HepG2 (cell line): Measurements from ENCODE around the gene GGNBP2. TPM values are rescaled to one million over a fixed set of nuclear protein-coding genes. Genes with fewer than 3 reads are reported as not detected.

ENCODE experiments used
- ATAD3A ChIP-seq: sonication (generic); formaldehyde crosslinking; IDR thresholded peaks from 2 replicates; pipeline ENCODE4 v1.4.0; 2020; ENCODE audit warnings: missing genetic modification reagents
- HNRNPH1 ChIP-seq: fragments of 200-400 bp; formaldehyde crosslinking; optimal IDR thresholded peaks from 2 replicates; pipeline ENCODE3; 2017; ENCODE audit warnings: mild to moderate bottlenecking, low read depth, low read length
- KAT2B ChIP-seq: fragments of 150-350 bp; IDR thresholded peaks from 2 replicates; pipeline ENCODE4 v1.6.1; 2014; ENCODE audit warnings: low read depth, low read length, borderline replicate concordance
- LCORL ChIP-seq, 2 experiments: fragments of 450-650 bp in 1 of 2; sonication (generic) in 1 of 2; formaldehyde crosslinking in 1 of 2; IDR thresholded peaks; 2 replicates each; pipeline versions ENCODE4 v1.5.0 to v1.6.1; 2017 to 2020; ENCODE audit warnings: antibody characterized with exemption in 1 of 2, missing genetic modification reagents in 1 of 2
- POLR2AphosphoS5 ChIP-seq: IDR thresholded peaks from 2 replicates; pipeline ENCODE4 v1.6.1; 2012; ENCODE audit warnings: low read depth, low read length
- RARG ChIP-seq: sonication (generic); formaldehyde crosslinking; IDR thresholded peaks from 2 replicates; pipeline ENCODE4 v1.4.0; 2020; ENCODE audit warnings: low read depth, mild to moderate bottlenecking, missing genetic modification reagents
- RNF2 ChIP-seq: fragments of 450-650 bp; conservative IDR thresholded peaks from 2 replicates; pipeline ENCODE4 v1.6.1; 2016; ENCODE audit warnings: low read depth
- SAFB2 ChIP-seq: sonication (generic); formaldehyde crosslinking; IDR thresholded peaks from 2 replicates; pipeline ENCODE4 v1.5.1; 2020; ENCODE audit warnings: missing genetic modification reagents, low read depth, mild to moderate bottlenecking, borderline replicate concordance
- YEATS4 ChIP-seq: sonication (generic); formaldehyde crosslinking; IDR thresholded peaks from 2 replicates; pipeline ENCODE4 v1.4.0; 2020; ENCODE audit warnings: missing genetic modification reagents, borderline replicate concordance
- ZNF343 ChIP-seq: sonication (generic); formaldehyde crosslinking; IDR thresholded peaks from 2 replicates; pipeline ENCODE4 v1.4.0; 2020; ENCODE audit warnings: mild to moderate bottlenecking, missing genetic modification reagents
- ZNF350 ChIP-seq: sonication (generic); formaldehyde crosslinking; IDR thresholded peaks from 2 replicates; pipeline ENCODE4 v1.4.0; 2020; ENCODE audit warnings: mild to moderate bottlenecking, low read depth, missing genetic modification reagents, borderline replicate concordance
- polyA plus RNA-seq, 8 experiments: library from polyadenylated mRNA; depleted of rRNA in 3 of 8; stranded (reverse) in 7 of 8; unstranded in 1 of 8; fragments of >200 nt; fragmentation: Illumina TruSeq in 4 of 8; extraction: Trizol in 4 of 8; gene quantifications; 2 replicates each; pipeline versions ENCODE4 v1.2.1 to v1.2.3, GENCODE V29; 2011 to 2016; ENCODE audit warnings: low read depth in 4 of 8, missing spikeins in 1 of 8, mixed read lengths in 1 of 8; ENCODE audit not compliant: insufficient read depth in 1 of 8
- total RNA-seq, 5 experiments: library from RNA; depleted of rRNA; stranded (reverse); fragments of >200 nt; fragmentation: Illumina TruSeq; extraction: Trizol; gene quantifications; 2 replicates each; pipeline ENCODE4 v1.2.3, GENCODE V29; 2016; ENCODE audit warnings: low read depth in 1 of 5
- TF ChIP-seq, protein P1 (sequence below): sonication (generic); formaldehyde crosslinking; IDR thresholded peaks from 2 replicates; pipeline ENCODE4 v1.8.0; 2022; ENCODE audit warnings: mild to moderate bottlenecking, missing genetic modification reagents; ENCODE audit not compliant: insufficient replicate concordance
- TF ChIP-seq, protein P2 (sequence below): sonication (generic); formaldehyde crosslinking; IDR thresholded peaks from 2 replicates; pipeline ENCODE4 v1.5.1; 2020; ENCODE audit warnings: missing genetic modification reagents, mild to moderate bottlenecking, borderline replicate concordance
- TF ChIP-seq, protein P3 (sequence below): sonication (generic); formaldehyde crosslinking; IDR thresholded peaks from 2 replicates; pipeline ENCODE4 v1.5.1; 2020; ENCODE audit warnings: missing genetic modification reagents, mild to moderate bottlenecking, borderline replicate concordance
- TF ChIP-seq, protein P4 (sequence below): sonication (generic); formaldehyde crosslinking; IDR thresholded peaks from 2 replicates; pipeline ENCODE4 v1.4.0; 2020; ENCODE audit warnings: low read depth, missing genetic modification reagents

GGNBP2 gene
- total and polyA plus RNA-seq, 2 of the 13 experiments (the other 11 are each of a cell fraction or from before 2014, with no cell fraction given), result 53.3 to 84.2 TPM

DNA sequence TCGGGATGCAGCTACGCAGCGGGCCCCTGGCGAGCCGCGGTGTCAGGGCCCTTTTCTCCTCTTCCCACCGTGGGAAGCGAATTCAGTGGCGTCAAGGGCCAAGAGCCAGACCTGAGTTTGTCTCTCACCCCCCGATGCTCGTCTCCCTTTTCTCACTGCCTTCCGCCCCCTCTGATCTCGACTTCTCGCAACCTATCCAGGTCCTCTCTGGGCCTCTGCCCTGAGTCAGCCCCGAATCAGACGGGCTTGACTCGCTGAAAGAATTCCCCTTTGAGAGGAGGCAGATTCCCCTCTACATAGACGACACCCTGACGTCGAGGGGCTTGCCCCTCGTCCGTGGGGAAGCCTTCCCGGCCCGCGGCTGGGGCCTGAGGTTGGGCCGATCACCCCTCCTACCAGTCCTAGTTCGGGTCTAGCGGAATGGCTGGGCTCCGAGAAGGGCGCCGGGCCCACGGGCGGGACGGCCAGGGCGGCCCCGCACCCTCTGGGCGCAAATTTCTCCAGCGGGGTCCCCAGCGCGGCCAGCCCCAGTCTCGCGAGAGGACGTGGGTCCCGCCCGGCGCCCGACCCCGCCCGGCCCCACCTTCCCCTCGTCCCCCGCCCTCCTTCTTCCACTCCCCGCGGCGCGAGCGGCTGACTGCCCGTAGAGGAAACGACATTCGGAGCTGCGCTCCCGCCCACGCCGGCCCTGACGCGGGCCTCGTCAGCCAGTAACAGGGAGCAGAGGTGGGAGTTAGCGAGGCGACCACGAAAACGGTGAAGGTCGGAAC lies at the start of gene GGNBP2 (continued):
- TF ChIP-seq, protein P1, sequence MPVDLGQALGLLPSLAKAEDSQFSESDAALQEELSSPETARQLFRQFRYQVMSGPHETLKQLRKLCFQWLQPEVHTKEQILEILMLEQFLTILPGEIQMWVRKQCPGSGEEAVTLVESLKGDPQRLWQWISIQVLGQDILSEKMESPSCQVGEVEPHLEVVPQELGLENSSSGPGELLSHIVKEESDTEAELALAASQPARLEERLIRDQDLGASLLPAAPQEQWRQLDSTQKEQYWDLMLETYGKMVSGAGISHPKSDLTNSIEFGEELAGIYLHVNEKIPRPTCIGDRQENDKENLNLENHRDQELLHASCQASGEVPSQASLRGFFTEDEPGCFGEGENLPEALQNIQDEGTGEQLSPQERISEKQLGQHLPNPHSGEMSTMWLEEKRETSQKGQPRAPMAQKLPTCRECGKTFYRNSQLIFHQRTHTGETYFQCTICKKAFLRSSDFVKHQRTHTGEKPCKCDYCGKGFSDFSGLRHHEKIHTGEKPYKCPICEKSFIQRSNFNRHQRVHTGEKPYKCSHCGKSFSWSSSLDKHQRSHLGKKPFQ (CRISPR knock-in tag), result no peak
- TF ChIP-seq ZNF343 (CRISPR knock-in tag) (no peak; the same call in 1 of the 2 replicates), HNRNPH1 (no peak), SAFB2 (CRISPR knock-in tag) (no peak; the same call in 1 of the 2 replicates), RNF2 (no peak), LCORL (IDR thresholded peaks at IDR 0.05) (no peak), LCORL (CRISPR knock-in tag; IDR thresholded peaks at IDR 0.05) (no peak; the same call in 1 of the 2 replicates), POLR2AphosphoS5 (peak; percentile 85), ATAD3A (CRISPR knock-in tag) (no peak), YEATS4 (peak; percentile 51), KAT2B (no peak), RARG (CRISPR knock-in tag) (no peak), ZNF350 (CRISPR knock-in tag) (peak; percentile 42)
- TF ChIP-seq, protein P2, sequence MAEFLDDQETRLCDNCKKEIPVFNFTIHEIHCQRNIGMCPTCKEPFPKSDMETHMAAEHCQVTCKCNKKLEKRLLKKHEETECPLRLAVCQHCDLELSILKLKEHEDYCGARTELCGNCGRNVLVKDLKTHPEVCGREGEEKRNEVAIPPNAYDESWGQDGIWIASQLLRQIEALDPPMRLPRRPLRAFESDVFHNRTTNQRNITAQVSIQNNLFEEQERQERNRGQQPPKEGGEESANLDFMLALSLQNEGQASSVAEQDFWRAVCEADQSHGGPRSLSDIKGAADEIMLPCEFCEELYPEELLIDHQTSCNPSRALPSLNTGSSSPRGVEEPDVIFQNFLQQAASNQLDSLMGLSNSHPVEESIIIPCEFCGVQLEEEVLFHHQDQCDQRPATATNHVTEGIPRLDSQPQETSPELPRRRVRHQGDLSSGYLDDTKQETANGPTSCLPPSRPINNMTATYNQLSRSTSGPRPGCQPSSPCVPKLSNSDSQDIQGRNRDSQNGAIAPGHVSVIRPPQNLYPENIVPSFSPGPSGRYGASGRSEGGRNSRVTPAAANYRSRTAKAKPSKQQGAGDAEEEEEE (CRISPR knock-in tag), result no peak
- TF ChIP-seq, protein P3, sequence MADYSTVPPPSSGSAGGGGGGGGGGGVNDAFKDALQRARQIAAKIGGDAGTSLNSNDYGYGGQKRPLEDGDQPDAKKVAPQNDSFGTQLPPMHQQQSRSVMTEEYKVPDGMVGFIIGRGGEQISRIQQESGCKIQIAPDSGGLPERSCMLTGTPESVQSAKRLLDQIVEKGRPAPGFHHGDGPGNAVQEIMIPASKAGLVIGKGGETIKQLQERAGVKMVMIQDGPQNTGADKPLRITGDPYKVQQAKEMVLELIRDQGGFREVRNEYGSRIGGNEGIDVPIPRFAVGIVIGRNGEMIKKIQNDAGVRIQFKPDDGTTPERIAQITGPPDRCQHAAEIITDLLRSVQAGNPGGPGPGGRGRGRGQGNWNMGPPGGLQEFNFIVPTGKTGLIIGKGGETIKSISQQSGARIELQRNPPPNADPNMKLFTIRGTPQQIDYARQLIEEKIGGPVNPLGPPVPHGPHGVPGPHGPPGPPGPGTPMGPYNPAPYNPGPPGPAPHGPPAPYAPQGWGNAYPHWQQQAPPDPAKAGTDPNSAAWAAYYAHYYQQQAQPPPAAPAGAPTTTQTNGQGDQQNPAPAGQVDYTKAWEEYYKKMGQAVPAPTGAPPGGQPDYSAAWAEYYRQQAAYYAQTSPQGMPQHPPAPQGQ (CRISPR knock-in tag), result no peak
- TF ChIP-seq, protein P4, sequence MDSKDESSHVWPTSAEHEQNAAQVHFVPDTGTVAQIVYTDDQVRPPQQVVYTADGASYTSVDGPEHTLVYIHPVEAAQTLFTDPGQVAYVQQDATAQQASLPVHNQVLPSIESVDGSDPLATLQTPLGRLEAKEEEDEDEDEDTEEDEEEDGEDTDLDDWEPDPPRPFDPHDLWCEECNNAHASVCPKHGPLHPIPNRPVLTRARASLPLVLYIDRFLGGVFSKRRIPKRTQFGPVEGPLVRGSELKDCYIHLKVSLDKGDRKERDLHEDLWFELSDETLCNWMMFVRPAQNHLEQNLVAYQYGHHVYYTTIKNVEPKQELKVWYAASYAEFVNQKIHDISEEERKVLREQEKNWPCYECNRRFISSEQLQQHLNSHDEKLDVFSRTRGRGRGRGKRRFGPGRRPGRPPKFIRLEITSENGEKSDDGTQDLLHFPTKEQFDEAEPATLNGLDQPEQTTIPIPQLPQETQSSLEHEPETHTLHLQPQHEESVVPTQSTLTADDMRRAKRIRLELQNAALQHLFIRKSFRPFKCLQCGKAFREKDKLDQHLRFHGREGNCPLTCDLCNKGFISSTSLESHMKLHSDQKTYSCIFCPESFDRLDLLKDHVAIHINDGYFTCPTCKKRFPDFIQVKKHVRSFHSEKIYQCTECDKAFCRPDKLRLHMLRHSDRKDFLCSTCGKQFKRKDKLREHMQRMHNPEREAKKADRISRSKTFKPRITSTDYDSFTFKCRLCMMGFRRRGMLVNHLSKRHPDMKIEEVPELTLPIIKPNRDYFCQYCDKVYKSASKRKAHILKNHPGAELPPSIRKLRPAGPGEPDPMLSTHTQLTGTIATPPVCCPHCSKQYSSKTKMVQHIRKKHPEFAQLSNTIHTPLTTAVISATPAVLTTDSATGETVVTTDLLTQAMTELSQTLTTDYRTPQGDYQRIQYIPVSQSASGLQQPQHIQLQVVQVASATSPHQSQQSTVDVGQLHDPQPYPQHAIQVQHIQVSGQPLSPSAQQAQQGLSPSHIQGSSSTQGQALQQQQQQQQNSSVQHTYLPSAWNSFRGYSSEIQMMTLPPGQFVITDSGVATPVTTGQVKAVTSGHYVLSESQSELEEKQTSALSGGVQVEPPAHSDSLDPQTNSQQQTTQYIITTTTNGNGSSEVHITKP (CRISPR knock-in tag), result no peak
